H1 (cell line): ENCODE results near the gene EEF1AKMT3.

Experiments used
- ATF3 ChIP-seq: IDR thresholded peaks from 2 replicates; pipeline ENCODE4 v1.6.1; 2011; ENCODE audit warnings: low read depth, mild to moderate bottlenecking, low read length; ENCODE audit not compliant: insufficient read depth
- CTCF ChIP-seq, 3 experiments: IDR thresholded peaks; 1 replicate in 2 of 3; 2 replicates in 1 of 3; pipeline versions ENCODE4 v1.5.1 to v1.6.1; 2011; ENCODE audit warnings: low read length in 3 of 3, mild to moderate bottlenecking in 3 of 3, inconsistent platforms in 2 of 3, low read depth in 1 of 3, moderate library complexity in 1 of 3; ENCODE audit not compliant: insufficient read depth in 1 of 3; ENCODE audit errors: control extremely low read depth in 1 of 3
- E2F6 ChIP-seq: IDR thresholded peaks from 2 replicates; pipeline ENCODE4 v1.6.1; 2012; ENCODE audit warnings: inconsistent platforms
- EGR1 ChIP-seq: IDR thresholded peaks from 2 replicates; pipeline ENCODE4 v1.6.1; 2011; ENCODE audit warnings: low read depth, low read length, borderline replicate concordance
- JUN ChIP-seq: IDR thresholded peaks from 2 replicates; pipeline ENCODE4 v1.6.1; 2011; ENCODE audit warnings: low read depth, mild to moderate bottlenecking, improper control_type of control experiment, low read length
- PHF8 ChIP-seq: fragments of 200-600 bp; sonication (generic); conservative IDR thresholded peaks from 2 replicates; pipeline ENCODE4 v1.7.1; 2012; ENCODE audit warnings: low read depth, mild to moderate bottlenecking, inconsistent platforms, low read length, moderate library complexity
- POLR2A ChIP-seq, 2 experiments: IDR thresholded peaks; 1 replicate in 1 of 2; 2 replicates in 1 of 2; pipeline ENCODE4 v1.6.1; 2011; ENCODE audit warnings: low read depth in 2 of 2, low read length in 2 of 2, mild to moderate bottlenecking in 2 of 2; ENCODE audit errors: control extremely low read depth in 1 of 2
- RAD21 ChIP-seq, 2 experiments: IDR thresholded peaks in 1 of 2; conservative IDR thresholded peaks in 1 of 2; 2 replicates each; pipeline ENCODE4 v1.6.1; 2011; ENCODE audit warnings: low read depth in 2 of 2, low read length in 2 of 2, improper control_type of control experiment in 1 of 2, inconsistent platforms in 1 of 2, mild to moderate bottlenecking in 1 of 2, moderate library complexity in 1 of 2
- RNF2 ChIP-seq: fragments of 200-900, 300-1000 bp; sonication (generic); IDR thresholded peaks from 2 replicates; pipeline ENCODE4 v1.7.1; 2016; ENCODE audit warnings: borderline replicate concordance, low read depth, mild to moderate bottlenecking, antibody characterized with exemption, low read length; ENCODE audit not compliant: poor library complexity, severe bottlenecking; ENCODE audit errors: missing control alignments
- SIN3A ChIP-seq, 2 experiments: IDR thresholded peaks in 1 of 2; conservative IDR thresholded peaks in 1 of 2; 2 replicates each; pipeline ENCODE4 v1.6.1; 2011 to 2012; ENCODE audit warnings: low read length in 2 of 2, improper control_type of control experiment in 1 of 2, low read depth in 1 of 2, mild to moderate bottlenecking in 1 of 2
- SIX5 ChIP-seq: IDR thresholded peaks from 2 replicates; pipeline ENCODE4 v1.6.1; 2011; ENCODE audit warnings: mild to moderate bottlenecking, low read depth, low read length
- TEAD4 ChIP-seq: IDR thresholded peaks from 2 replicates; pipeline ENCODE4 v1.6.1; 2012; ENCODE audit warnings: low read depth, low read length, inconsistent platforms, mixed read lengths

GRCh38 chr12:57793920-57794319 lies 21.5 kb downstream of the EEF1AKMT3 start:
- TF ChIP-seq TEAD4 = no peak
- no peak for TF ChIP-seq E2F6
- TF ChIP-seq RNF2 = no peak
- no peak for TF ChIP-seq SIX5
- no peak for TF ChIP-seq ATF3
- TF ChIP-seq POLR2A (IDR thresholded peaks at IDR 0.05; ENCODE audit: control extremely low read depth in 1 of 2, low read depth in 2 of 2, low read length in 2 of 2) = no peak
- no peak for TF ChIP-seq JUN
- TF ChIP-seq CTCF (IDR thresholded peaks at IDR 0.05; ENCODE audit: control extremely low read depth in 1 of 3, insufficient read depth in 1 of 3, low read depth in 1 of 3, low read length in 3 of 3) = no peak
- TF ChIP-seq PHF8 = no peak
- TF ChIP-seq SIN3A (conservative IDR thresholded peaks at IDR 0.05 in 1 of 2, IDR thresholded peaks at IDR 0.05 in 1 of 2; ENCODE audit: low read depth in 1 of 2, low read length in 2 of 2) = no peak
- no peak for TF ChIP-seq EGR1
- TF ChIP-seq RAD21 (IDR thresholded peaks at IDR 0.05 in 1 of 2, conservative IDR thresholded peaks at IDR 0.05 in 1 of 2; ENCODE audit: low read depth in 2 of 2, low read length in 2 of 2) = no peak
